HCT116 (cell line): ENCODE data around the gene CPM. TPM values are rescaled to one million over a fixed set of nuclear protein-coding genes. Genes with fewer than 3 reads are reported as not detected.

Source experiments
- ATAC-seq: fragments of 200-7000 bp; cut with Tn5 transposase; 2 replicates; pipeline ENCODE4 v1.9.1; 2020; ENCODE audit warnings: mild to moderate bottlenecking, moderate library complexity
- BruUV-seq: library from RNA; stranded (reverse); fragments of 400-500 nt; replicated peaks from 2 replicates; lab custom pipeline; 2021; lab: Mats Ljungman, UMichigan
- CTCF ChIA-PET: fragments of 300-600 bp; sonication (Branson Sonifier 250); formaldehyde crosslinking; loops from one replicate; lab custom pipeline; 2021; ENCODE audit warnings: antibody characterized with exemption; lab: Charles Lee
- POLR2A ChIA-PET: fragments of 300-600, 350-600 bp; sonication (Branson Sonifier 250); formaldehyde crosslinking; loops from one replicate; lab custom pipeline; 2021; ENCODE audit warnings: antibody characterized with exemption; lab: Charles Lee
- RAD21 ChIA-PET, 2 experiments: fragments of 300-600 bp; sonication (Branson Sonifier 250); formaldehyde crosslinking; loops; one replicate each; lab custom pipeline; 2023; ENCODE audit warnings: low total read pairs in 2 of 2; ENCODE audit not compliant: uncharacterized antibody in 2 of 2, unreplicated experiment in 2 of 2, low non-redundant PET in 1 of 2; lab: Charles Lee
- DNase-seq: peaks from one replicate; pipeline ENCODE4 v3.0.0-alpha.2; 2010; ENCODE audit warnings: low read depth, low spot score
- H2AFZ ChIP-seq: fragments of 200-600 bp; shearing (Covaris generic), sonication (generic); 2 replicates; pipeline ENCODE4 v1.6.1; 2017; ENCODE audit warnings: low read depth, mixed run types, mixed read lengths, antibody characterized with exemption, low read length; ENCODE audit not compliant: poor library complexity, severe bottlenecking
- H3K27ac ChIP-seq: 2 replicates; pipeline ENCODE4 v1.5.1; 2012; ENCODE audit warnings: low read depth, low read length
- H3K27me3 ChIP-seq: fragments of 200-600 bp; sonication (generic); 2 replicates; pipeline ENCODE4 v1.6.1; 2016; ENCODE audit warnings: mixed run types, low read length, mixed read lengths; ENCODE audit not compliant: insufficient read depth
- H3K36me3 ChIP-seq, 2 experiments: fragments of 200-500 bp in 1 of 2; fragments of 200-600 bp in 1 of 2; sonication (Bioruptor generic) in 1 of 2; sonication (generic) in 1 of 2; 2 replicates each; pipeline versions ENCODE4 v1.5.1 to v1.6.1; 2014 to 2016; ENCODE audit warnings: low read length in 2 of 2, inconsistent platforms in 1 of 2, mixed read lengths in 1 of 2, mixed run types in 1 of 2; ENCODE audit not compliant: insufficient read depth in 2 of 2, control insufficient read depth in 1 of 2
- H3K4me1 ChIP-seq, 2 experiments: fragments of 200-600 bp in 1 of 2; sonication (generic) in 1 of 2; 2 replicates each; pipeline versions ENCODE4 v1.5.1 to v1.6.1; 2012 to 2017; ENCODE audit warnings: low read length in 2 of 2, inconsistent platforms in 1 of 2, mild to moderate bottlenecking in 1 of 2, mixed read lengths in 1 of 2, mixed run types in 1 of 2, moderate library complexity in 1 of 2; ENCODE audit not compliant: insufficient read depth in 2 of 2, control insufficient read depth in 1 of 2
- H3K4me2 ChIP-seq: fragments of 200-600 bp; sonication (generic); 2 replicates; pipeline ENCODE4 v1.6.1; 2017; ENCODE audit warnings: mixed run types, low read length, mixed read lengths
- H3K4me3 ChIP-seq, 2 experiments: fragments of 200-600 bp in 1 of 2; sonication (generic) in 1 of 2; replicated peaks in 1 of 2; 2 replicates each; pipeline ENCODE4 v1.5.1; 2011 to 2016; ENCODE audit warnings: low read length in 2 of 2, control low read depth in 1 of 2, low read depth in 1 of 2, mild to moderate bottlenecking in 1 of 2, mixed read lengths in 1 of 2, mixed run types in 1 of 2
- H3K79me2 ChIP-seq: fragments of 200-600 bp; sonication (generic); 2 replicates; pipeline ENCODE4 v1.6.1; 2017; ENCODE audit warnings: mild to moderate bottlenecking, mixed run types, low read length, moderate library complexity, mixed read lengths; ENCODE audit not compliant: insufficient read depth
- H3K9ac ChIP-seq: fragments of 200-600 bp; sonication (generic); 2 replicates; pipeline ENCODE4 v1.6.1; 2016; ENCODE audit warnings: low read length, mixed read lengths
- H3K9me2 ChIP-seq: fragments of 200-600 bp; sonication (generic), shearing (Covaris generic); 2 replicates; pipeline ENCODE4 v1.6.1; 2017; ENCODE audit warnings: mixed run types, mild to moderate bottlenecking, moderate library complexity; ENCODE audit not compliant: insufficient read depth
- H3K9me3 ChIP-seq, 2 experiments: fragments of 200-500 bp in 1 of 2; fragments of 200-600 bp in 1 of 2; sonication (Bioruptor generic) in 1 of 2; sonication (generic) in 1 of 2; 2 replicates each; pipeline ENCODE4 v1.6.1; 2014 to 2017; ENCODE audit warnings: low read length in 2 of 2, mixed read lengths in 2 of 2, inconsistent platforms in 1 of 2, low read depth in 1 of 2, mild to moderate bottlenecking in 1 of 2, mixed run types in 1 of 2, moderate library complexity in 1 of 2; ENCODE audit not compliant: control insufficient read depth in 1 of 2, insufficient read depth in 1 of 2
- H4K20me1 ChIP-seq: fragments of 200-600 bp; sonication (generic), shearing (Covaris generic); 2 replicates; pipeline ENCODE4 v1.6.1; 2017; ENCODE audit warnings: mixed run types, mild to moderate bottlenecking, moderate library complexity; ENCODE audit not compliant: insufficient read depth
- CEBPB ChIP-seq: IDR thresholded peaks from 2 replicates; pipeline ENCODE4 v1.6.1; 2012; ENCODE audit warnings: low read depth
- EGR1 ChIP-seq: IDR thresholded peaks from 2 replicates; pipeline ENCODE4 v1.6.1; 2012; ENCODE audit warnings: low read depth
- ELF1 ChIP-seq: IDR thresholded peaks from 2 replicates; pipeline ENCODE4 v1.6.1; 2012; ENCODE audit warnings: low read depth, borderline replicate concordance
- EZH2 ChIP-seq: fragments of 200-600 bp; sonication (generic); IDR thresholded peaks from 2 replicates; pipeline ENCODE4 v1.6.1; 2017; ENCODE audit warnings: antibody characterized with exemption, mixed run types
- MAX ChIP-seq: IDR thresholded peaks from 2 replicates; pipeline ENCODE4 v1.6.1; 2012
- RAD21 ChIP-seq: IDR thresholded peaks from 2 replicates; pipeline ENCODE4 v1.6.1; 2012; ENCODE audit warnings: low read depth, mild to moderate bottlenecking
- SIN3A ChIP-seq: IDR thresholded peaks from 2 replicates; pipeline ENCODE4 v1.6.1; 2012; ENCODE audit warnings: low read depth
- SP1 ChIP-seq: IDR thresholded peaks from 2 replicates; pipeline ENCODE4 v1.6.1; 2012; ENCODE audit warnings: low read depth
- intact Hi-C: fragments of 100-400 bp; cut with micrococcal nuclease; formaldehyde crosslinking; loops from 2 replicates; pipeline ENCODE4 v1.10.0; 2022
- total RNA-seq: library from RNA; stranded (reverse); gene quantifications from one replicate; pipeline ENCODE4 v1.2.1, GENCODE V29; 2021; ENCODE audit not compliant: unreplicated experiment
- TF ChIP-seq, protein P1 (sequence below): IDR thresholded peaks from 2 replicates; pipeline ENCODE4 v1.6.1; 2011; ENCODE audit warnings: mild to moderate bottlenecking, low read length, moderate library complexity; ENCODE audit not compliant: insufficient replicate concordance; ENCODE audit errors: extremely low read depth

CPM gene
- total RNA-seq, 1 experiment from 2014 or later: 5.3 TPM

- ChIA-PET POLR2A (no interaction called here), RAD21 (no interaction called here), CTCF (no interaction called here)
- no peak overlapping the region for H3K4me2 ChIP-seq
- BruUV-seq: no TSS peak
- no peak for ATAC-seq
- peaks cover 58 to 71% of the 10 kb centered on the region in 2 experiments for H3K36me3 ChIP-seq
- intact Hi-C loops: no loop called here
- H3K9me2 ChIP-seq: no peaks in the 10 kb centered on the region
- no peak overlapping the region for H3K27ac ChIP-seq
- no peak overlapping the region for H3K4me3 ChIP-seq
- no peaks in the 10 kb centered on the region for H3K27me3 ChIP-seq
- H3K79me2 ChIP-seq: peaks cover 74% of the 10 kb centered on the region
- TF ChIP-seq MAX (no peak), CEBPB (no peak), ELF1 (no peak), SP1 (no peak), RAD21 (no peak), EZH2 (no peak), EGR1 (no peak), SIN3A (no peak)
- TF ChIP-seq, protein P1, sequence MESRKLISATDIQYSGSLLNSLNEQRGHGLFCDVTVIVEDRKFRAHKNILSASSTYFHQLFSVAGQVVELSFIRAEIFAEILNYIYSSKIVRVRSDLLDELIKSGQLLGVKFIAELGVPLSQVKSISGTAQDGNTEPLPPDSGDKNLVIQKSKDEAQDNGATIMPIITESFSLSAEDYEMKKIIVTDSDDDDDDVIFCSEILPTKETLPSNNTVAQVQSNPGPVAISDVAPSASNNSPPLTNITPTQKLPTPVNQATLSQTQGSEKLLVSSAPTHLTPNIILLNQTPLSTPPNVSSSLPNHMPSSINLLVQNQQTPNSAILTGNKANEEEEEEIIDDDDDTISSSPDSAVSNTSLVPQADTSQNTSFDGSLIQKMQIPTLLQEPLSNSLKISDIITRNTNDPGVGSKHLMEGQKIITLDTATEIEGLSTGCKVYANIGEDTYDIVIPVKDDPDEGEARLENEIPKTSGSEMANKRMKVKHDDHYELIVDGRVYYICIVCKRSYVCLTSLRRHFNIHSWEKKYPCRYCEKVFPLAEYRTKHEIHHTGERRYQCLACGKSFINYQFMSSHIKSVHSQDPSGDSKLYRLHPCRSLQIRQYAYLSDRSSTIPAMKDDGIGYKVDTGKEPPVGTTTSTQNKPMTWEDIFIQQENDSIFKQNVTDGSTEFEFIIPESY: no peak
- H3K4me1 ChIP-seq: no peaks in the 10 kb centered on the region
- no peak for DNase-seq
- H2AFZ ChIP-seq: no peak overlapping the region
- no peak overlapping the region for H3K9ac ChIP-seq
- H4K20me1 ChIP-seq: peaks cover 9% of the 10 kb centered on the region; the same call in 1 of the 2 replicates
- no peaks in the 10 kb centered on the region for H3K9me3 ChIP-seq
Measured at GRCh38 chr12:68824597-68825250, 108.2 kb downstream of the CPM start.
